A673 (cell line): ENCODE results near the gene HECW1. TPM values are rescaled to one million over a fixed set of nuclear protein-coding genes. Genes with fewer than 3 reads are reported as not detected.

Experiments
- BruUV-seq: library from RNA; stranded (reverse); fragments of 400-500 nt; replicated peaks from 2 replicates; lab custom pipeline; 2021; lab: Mats Ljungman, UMichigan
- CTCF ChIA-PET: fragments of 300-600 bp; sonication (Branson Sonifier 250); formaldehyde crosslinking; loops from one replicate; lab custom pipeline; 2022; ENCODE audit warnings: antibody characterized with exemption; lab: Charles Lee
- POLR2A ChIA-PET: fragments of 300-600 bp; sonication (Branson Sonifier 250); formaldehyde crosslinking; loops from one replicate; lab custom pipeline; 2022; ENCODE audit warnings: antibody characterized with exemption; ENCODE audit not compliant: low non-redundant PET; lab: Charles Lee
- DNase-seq: peaks from one replicate; pipeline ENCODE4 v3.0.0-alpha.2; 2015; ENCODE audit warnings: low spot score
- H3K27ac ChIP-seq: fragments of 200-600 bp; sonication (generic); 2 replicates; pipeline ENCODE4 v1.5.1; 2016; ENCODE audit warnings: mixed run types, low read depth, mild to moderate bottlenecking, mixed read lengths, antibody characterized with exemption, low read length; ENCODE audit not compliant: poor library complexity, severe bottlenecking
- H3K27me3 ChIP-seq: fragments of 200-600 bp; sonication (generic); replicated peaks from 2 replicates; pipeline ENCODE4 v1.6.1; 2017; ENCODE audit warnings: mixed run types, low read depth, mild to moderate bottlenecking, mixed read lengths, antibody characterized with exemption, low read length; ENCODE audit not compliant: insufficient read depth, poor library complexity
- H3K36me3 ChIP-seq: fragments of 200-600 bp; sonication (generic); 2 replicates; pipeline ENCODE4 v1.6.1; 2016; ENCODE audit warnings: mixed run types, mild to moderate bottlenecking, mixed read lengths, antibody characterized with exemption, low read length; ENCODE audit not compliant: insufficient read depth, poor library complexity, severe bottlenecking
- H3K4me1 ChIP-seq: fragments of 200-600 bp; sonication (generic); 2 replicates; pipeline ENCODE4 v1.6.1; 2017; ENCODE audit warnings: mixed run types, mild to moderate bottlenecking, mixed read lengths, antibody characterized with exemption, low read length; ENCODE audit not compliant: insufficient read depth, poor library complexity, severe bottlenecking
- H3K4me3 ChIP-seq: fragments of 200-600 bp; sonication (generic); 2 replicates; pipeline ENCODE4 v1.5.1; 2016; ENCODE audit warnings: low read depth, mixed run types, mild to moderate bottlenecking, mixed read lengths, low read length; ENCODE audit not compliant: poor library complexity, severe bottlenecking
- H3K9me3 ChIP-seq: fragments of 200-600 bp; sonication (generic); 2 replicates; pipeline ENCODE4 v1.6.1; 2016; ENCODE audit warnings: mixed run types, low read depth, mild to moderate bottlenecking, mixed read lengths, antibody characterized with exemption, low read length; ENCODE audit not compliant: poor library complexity, severe bottlenecking
- EZH2 ChIP-seq: fragments of 200-600 bp; sonication (generic); IDR thresholded peaks from 2 replicates; pipeline ENCODE4 v1.6.1; 2017; ENCODE audit warnings: borderline replicate concordance, low read depth, mild to moderate bottlenecking, mixed read lengths, antibody characterized with exemption, low read length; ENCODE audit not compliant: poor library complexity, severe bottlenecking
- intact Hi-C: fragments of 100-400 bp; cut with micrococcal nuclease; formaldehyde crosslinking; loops from one replicate; pipeline ENCODE4 v1.10.0; 2022; ENCODE audit not compliant: unreplicated experiment
- total RNA-seq: library from RNA; stranded (reverse); gene quantifications from 2 replicates; pipeline ENCODE4 v1.2.3, GENCODE V29; 2021
- TF ChIP-seq, protein P1 (sequence below): fragments of 300-800, 200-600 bp; sonication (generic); conservative IDR thresholded peaks from 2 replicates; pipeline ENCODE4 v1.5.1; 2017; ENCODE audit warnings: low read depth, mild to moderate bottlenecking, antibody characterized with exemption, low read length, moderate library complexity, mixed read lengths

Gene HECW1
- total RNA-seq, 1 experiment from 2014 or later, result 0.39 TPM

DNA sequence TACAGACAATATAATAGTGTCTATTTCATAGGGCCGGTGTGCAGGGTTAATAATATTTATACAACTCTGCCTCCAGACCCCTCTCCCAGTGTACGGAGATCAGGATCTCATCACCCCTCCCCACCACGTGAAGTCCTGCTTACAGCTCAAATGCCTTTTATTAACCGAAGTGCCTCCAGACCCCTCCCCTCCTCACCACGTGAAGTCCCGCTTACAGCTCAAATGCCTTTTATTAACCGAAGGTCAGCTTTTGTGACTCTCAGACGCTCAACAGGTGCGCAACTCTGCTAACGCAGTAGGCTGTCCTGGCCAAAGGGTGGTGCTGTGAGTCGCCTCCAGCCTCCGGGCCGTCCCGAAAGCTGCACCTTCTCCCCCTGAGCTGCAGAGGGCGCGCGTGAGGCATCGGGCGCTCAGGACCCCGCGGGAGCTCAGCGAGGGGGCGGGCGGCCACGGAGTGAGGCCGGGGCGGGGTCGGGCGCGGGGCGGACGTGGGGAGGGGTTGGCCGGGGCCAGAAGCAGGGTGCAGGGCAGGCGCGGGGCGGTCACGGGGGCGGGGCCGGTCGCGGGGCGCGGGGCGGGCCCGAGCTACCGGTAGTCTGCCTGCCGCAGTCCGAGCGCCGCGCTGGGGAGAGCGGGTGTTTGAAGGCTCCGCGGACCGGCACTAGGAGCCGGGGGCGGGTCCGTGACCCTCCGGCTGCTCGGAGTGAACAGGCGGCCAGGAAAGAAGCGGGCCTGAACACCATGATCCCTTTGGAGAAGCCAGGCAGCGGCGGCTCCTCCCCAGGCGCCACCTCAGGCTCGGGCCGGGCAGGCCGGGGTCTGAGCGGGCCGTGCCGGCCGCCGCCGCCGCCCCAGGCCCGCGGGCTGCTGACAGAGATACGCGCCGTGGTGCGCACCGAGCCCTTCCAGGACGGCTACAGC is 470.3 kb downstream of the HECW1 start, which contains the start of gene STK17A:
Gene STK17A (plus strand): TSS at position 606 of the 921 bp plus-strand sequence. CDS start 136 bp downstream, at position 742.
- TF ChIP-seq, protein P1, sequence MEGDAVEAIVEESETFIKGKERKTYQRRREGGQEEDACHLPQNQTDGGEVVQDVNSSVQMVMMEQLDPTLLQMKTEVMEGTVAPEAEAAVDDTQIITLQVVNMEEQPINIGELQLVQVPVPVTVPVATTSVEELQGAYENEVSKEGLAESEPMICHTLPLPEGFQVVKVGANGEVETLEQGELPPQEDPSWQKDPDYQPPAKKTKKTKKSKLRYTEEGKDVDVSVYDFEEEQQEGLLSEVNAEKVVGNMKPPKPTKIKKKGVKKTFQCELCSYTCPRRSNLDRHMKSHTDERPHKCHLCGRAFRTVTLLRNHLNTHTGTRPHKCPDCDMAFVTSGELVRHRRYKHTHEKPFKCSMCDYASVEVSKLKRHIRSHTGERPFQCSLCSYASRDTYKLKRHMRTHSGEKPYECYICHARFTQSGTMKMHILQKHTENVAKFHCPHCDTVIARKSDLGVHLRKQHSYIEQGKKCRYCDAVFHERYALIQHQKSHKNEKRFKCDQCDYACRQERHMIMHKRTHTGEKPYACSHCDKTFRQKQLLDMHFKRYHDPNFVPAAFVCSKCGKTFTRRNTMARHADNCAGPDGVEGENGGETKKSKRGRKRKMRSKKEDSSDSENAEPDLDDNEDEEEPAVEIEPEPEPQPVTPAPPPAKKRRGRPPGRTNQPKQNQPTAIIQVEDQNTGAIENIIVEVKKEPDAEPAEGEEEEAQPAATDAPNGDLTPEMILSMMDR, result peak; percentile 99
- no peak for TF ChIP-seq EZH2
- DNase-seq, result peak; percentile 94
- peaks cover 30% of the 10 kb centered on the region for H3K4me1 ChIP-seq
- intact Hi-C loops, result loop anchor here (1.0 to 2.0 kb wide), 3 partner anchors 118 to 256 kb away; no protein-coding TSS in a partner anchor
- peaks cover 5% of the 10 kb centered on the region for H3K27me3 ChIP-seq
- H3K9me3 ChIP-seq, result no peaks in the 10 kb centered on the region
- BruUV-seq, result no TSS peak
- ChIA-PET CTCF (interaction anchor here (0.5 to 2.3 kb wide), 25 partner anchors 10 to 257 kb away, joined by 3 to 141 read pairs (median 6); no protein-coding TSS in a partner anchor), POLR2A (interaction anchor here (0.6 to 1.0 kb wide), 8 partner anchors 9 to 341 kb away, joined by 3 to 7 read pairs (median 4); no protein-coding TSS in a partner anchor)
- H3K4me3 ChIP-seq, result peak within 1 kb of the TSS; percentile 89
- H3K27ac ChIP-seq, result peak within 1 kb of the TSS; percentile 88
- no peaks in the 10 kb centered on the region for H3K36me3 ChIP-seq

DNA sequence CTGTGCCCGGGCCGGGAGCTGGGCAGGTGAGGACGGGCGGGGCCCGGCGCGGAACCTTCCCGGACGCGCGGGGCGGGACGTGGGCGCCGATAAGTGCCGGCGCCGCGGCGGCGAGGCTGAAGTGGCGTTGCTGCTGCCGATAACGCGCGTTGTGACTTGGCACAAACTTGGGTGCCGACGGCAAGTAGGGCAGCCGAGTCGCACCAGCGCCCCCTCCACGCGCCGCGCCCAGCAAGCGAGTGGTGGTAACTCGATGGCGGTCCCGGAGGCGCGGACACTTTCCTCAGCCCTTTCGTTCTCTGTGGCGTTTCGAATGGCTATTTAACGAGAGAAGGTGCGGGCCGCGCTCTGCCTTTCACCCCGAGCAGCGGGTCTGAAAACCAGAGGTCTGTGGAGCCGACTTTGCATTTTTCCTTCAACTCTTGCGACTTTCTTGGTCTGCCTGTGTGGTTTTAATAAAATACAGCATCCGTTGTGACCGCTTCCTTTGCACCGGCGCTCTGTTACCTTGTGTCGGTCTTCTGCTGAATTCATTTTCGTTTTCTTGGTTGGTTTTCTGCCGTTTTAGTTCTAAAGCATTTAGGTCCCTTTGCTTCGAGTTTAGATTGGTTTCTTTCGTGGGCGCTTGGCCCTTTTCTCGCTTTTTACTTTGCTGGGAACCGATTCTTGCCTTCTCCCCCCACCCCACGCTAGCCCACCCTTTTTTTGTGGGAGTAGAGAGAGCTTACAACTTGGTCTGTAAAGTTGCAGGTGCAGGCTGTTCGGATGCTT is 471.2 kb downstream of the HECW1 start:
- CTCF ChIA-PET, result interaction anchor here (0.5 to 2.3 kb wide), 19 partner anchors 11 to 322 kb away, joined by 3 to 141 read pairs (median 4); no protein-coding TSS in a partner anchor
- DNase-seq, result peak; percentile 81

More for the DNA sequence above, 471.2 kb downstream of the HECW1 start:
- TF ChIP-seq EZH2, result no peak
- TF ChIP-seq, protein P1, result peak; percentile 47; the same call in 1 of the 2 replicates
- peaks cover 5% of the 10 kb centered on the region for H3K27me3 ChIP-seq
- peak overlapping the region; percentile 89 for H3K4me3 ChIP-seq
- H3K36me3 ChIP-seq, result no peaks in the 10 kb centered on the region
- peak overlapping the region; percentile 88 for H3K27ac ChIP-seq
- POLR2A ChIA-PET, result interaction anchor here (0.9 to 1.0 kb wide), 2 partner anchors 115 to 116 kb away, joined by 4 to 7 read pairs; no protein-coding TSS in a partner anchor
- H3K9me3 ChIP-seq, result no peaks in the 10 kb centered on the region
- intact Hi-C loops, result loop anchor here (2.0 kb wide), 1 partner anchor 255 kb away; no protein-coding TSS in a partner anchor
- BruUV-seq, result no TSS peak
- peaks cover 31% of the 10 kb centered on the region for H3K4me1 ChIP-seq
